Activated T-helper 9 cell treated with anti-CD3 and anti-CD28 coated beads, Interleukin-2, amount 50 U/mL, for 16 hours (primary cell): Measurements from ENCODE around the gene ST8SIA1.

Source experiments
- DNase-seq: peaks from one replicate; pipeline ENCODE4 v3.0.0-alpha.2; 2020; ENCODE audit warnings: low read depth

Gene ST8SIA1

GRCh38 chr12:22283006-22283506 lies 51.5 kb downstream of the ST8SIA1 start:
- no peak for DNase-seq

- no peak for DNase-seq
Measured at GRCh38 chr12:22282283-22282682, 52.2 kb downstream of the ST8SIA1 start.

GRCh38 chr12:22276867-22277266 lies 57.6 kb downstream of the ST8SIA1 start:
- no peak for DNase-seq

- no peak for DNase-seq
Measured at GRCh38 chr12:22276313-22276712, 58.2 kb downstream of the ST8SIA1 start.

GRCh38 chr12:22275843-22276242 lies 58.7 kb downstream of the ST8SIA1 start:
- no peak for DNase-seq

- DNase-seq = no peak
Measured at GRCh38 chr12:22272335-22273151, 62.0 kb downstream of the ST8SIA1 start.

GRCh38 chr12:22271023-22271422 lies 63.5 kb downstream of the ST8SIA1 start:
- no peak for DNase-seq

- DNase-seq = no peak
Measured at GRCh38 chr12:22268973-22269372, 65.5 kb downstream of the ST8SIA1 start.

- DNase-seq = no peak
Measured at GRCh38 chr12:22268406-22268805, 66.1 kb downstream of the ST8SIA1 start.

- DNase-seq = no peak
Measured at GRCh38 chr12:22266101-22266500, 68.4 kb downstream of the ST8SIA1 start.

GRCh38 chr12:22264380-22264779 lies 70.1 kb downstream of the ST8SIA1 start:
- no peak for DNase-seq

- no peak for DNase-seq
Measured at GRCh38 chr12:22262309-22262708, 72.2 kb downstream of the ST8SIA1 start.

- DNase-seq = no peak
Measured at GRCh38 chr12:22257100-22257499, 77.4 kb downstream of the ST8SIA1 start.

GRCh38 chr12:22256605-22257004 lies 77.9 kb downstream of the ST8SIA1 start:
- DNase-seq = no peak

- DNase-seq = no peak
Measured at GRCh38 chr12:22256041-22256441, 78.5 kb downstream of the ST8SIA1 start.

- no peak for DNase-seq
Measured at GRCh38 chr12:22255097-22255496, 79.4 kb downstream of the ST8SIA1 start.

- no peak for DNase-seq
Measured at GRCh38 chr12:22254478-22254877, 80.0 kb downstream of the ST8SIA1 start.

- DNase-seq = no peak
Measured at GRCh38 chr12:22252057-22252456, 82.5 kb downstream of the ST8SIA1 start.

- DNase-seq = no peak
Measured at GRCh38 chr12:22250762-22251161, 83.7 kb downstream of the ST8SIA1 start.

GRCh38 chr12:22248571-22249115 lies 85.9 kb downstream of the ST8SIA1 start:
- DNase-seq = no peak

GRCh38 chr12:22248121-22248520 lies 86.4 kb downstream of the ST8SIA1 start:
- DNase-seq = no peak

- no peak for DNase-seq
Measured at GRCh38 chr12:22246217-22246846, 88.2 kb downstream of the ST8SIA1 start.

GRCh38 chr12:22242726-22243125 lies 91.8 kb downstream of the ST8SIA1 start:
- DNase-seq = no peak
